Tibial artery (tissue), 4 donors: ENCODE measurements around the gene ADAMTS6.

Source experiments
- DNase-seq, 2 donors: peaks; one replicate each; pipeline ENCODE4 v3.0.0-alpha.2; 2019
- H3K27ac ChIP-seq, 2 donors: fragments of 200-600 bp; sonication (generic) in 1 of 2; 1 replicate in 1 of 2; 2 replicates in 1 of 2; pipeline ENCODE4 v1.5.1; 2018 to 2019; ENCODE audit warnings: mild to moderate bottlenecking in 1 of 2
- H3K27me3 ChIP-seq, 2 donors: fragments of 200-600 bp; sonication (generic) in 1 of 2; one replicate each; pipeline versions ENCODE4 v1.5.1 to v1.6.0; 2016 to 2019
- H3K36me3 ChIP-seq, 3 donors: fragments of 200-600 bp; sonication (generic) in 2 of 3; one replicate each; pipeline ENCODE4 v1.5.1; 2016 to 2019; ENCODE audit warnings: mild to moderate bottlenecking in 2 of 3
- H3K4me1 ChIP-seq, 4 donors: fragments of 200-600 bp; sonication (generic) in 2 of 4; 1 replicate in 3 of 4; 2 replicates in 1 of 4; pipeline ENCODE4 v1.5.1; 2016 to 2019
- H3K4me3 ChIP-seq, 2 donors: fragments of 200-600 bp; sonication (generic) in 1 of 2; 1 replicate in 1 of 2; 2 replicates in 1 of 2; pipeline ENCODE4 v1.5.1; 2018 to 2019; ENCODE audit warnings: mild to moderate bottlenecking in 2 of 2
- H3K9me3 ChIP-seq, 3 donors: fragments of 200-600 bp; sonication (generic) in 1 of 3; one replicate each; pipeline ENCODE4 v1.5.1; 2016 to 2019
- intact Hi-C: fragments of 100-400 bp; cut with DNase I; formaldehyde crosslinking; loops from one replicate; pipeline ENCODE4 v1.15.0; 2023; ENCODE audit warnings: low total_unique reads
- TF ChIP-seq, protein P1 (sequence below), 2 experiments: fragments of 200-600 bp in 1 of 2; fragments of 450-650 bp in 1 of 2; IDR thresholded peaks; one replicate each; pipeline ENCODE4 v1.5.1; 2017 to 2019; ENCODE audit warnings: antibody characterized with exemption in 2 of 2, mild to moderate bottlenecking in 1 of 2, moderate library complexity in 1 of 2

Gene ADAMTS6

DNA sequence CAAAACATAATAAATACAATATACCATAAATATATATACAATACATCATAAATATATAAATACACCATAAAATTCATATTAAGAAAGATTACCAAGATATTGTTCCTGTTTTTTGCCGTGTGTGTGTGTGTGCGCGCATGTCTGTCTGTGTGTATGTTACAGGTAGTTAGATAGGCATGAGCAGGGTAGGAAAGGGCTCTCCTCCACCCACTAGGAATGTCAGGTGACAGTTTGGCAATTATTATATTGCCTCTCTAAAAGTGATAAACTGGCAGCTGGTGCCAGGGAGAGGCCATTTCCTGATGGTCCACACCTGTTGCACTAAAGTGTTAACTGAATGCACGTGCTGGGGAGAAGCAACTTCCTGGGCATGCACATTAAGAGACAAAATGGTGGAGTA, 232.8 kb downstream of the ADAMTS6 start:
- H3K36me3 ChIP-seq, result no peaks in the 10 kb centered on the region
- TF ChIP-seq, protein P1, sequence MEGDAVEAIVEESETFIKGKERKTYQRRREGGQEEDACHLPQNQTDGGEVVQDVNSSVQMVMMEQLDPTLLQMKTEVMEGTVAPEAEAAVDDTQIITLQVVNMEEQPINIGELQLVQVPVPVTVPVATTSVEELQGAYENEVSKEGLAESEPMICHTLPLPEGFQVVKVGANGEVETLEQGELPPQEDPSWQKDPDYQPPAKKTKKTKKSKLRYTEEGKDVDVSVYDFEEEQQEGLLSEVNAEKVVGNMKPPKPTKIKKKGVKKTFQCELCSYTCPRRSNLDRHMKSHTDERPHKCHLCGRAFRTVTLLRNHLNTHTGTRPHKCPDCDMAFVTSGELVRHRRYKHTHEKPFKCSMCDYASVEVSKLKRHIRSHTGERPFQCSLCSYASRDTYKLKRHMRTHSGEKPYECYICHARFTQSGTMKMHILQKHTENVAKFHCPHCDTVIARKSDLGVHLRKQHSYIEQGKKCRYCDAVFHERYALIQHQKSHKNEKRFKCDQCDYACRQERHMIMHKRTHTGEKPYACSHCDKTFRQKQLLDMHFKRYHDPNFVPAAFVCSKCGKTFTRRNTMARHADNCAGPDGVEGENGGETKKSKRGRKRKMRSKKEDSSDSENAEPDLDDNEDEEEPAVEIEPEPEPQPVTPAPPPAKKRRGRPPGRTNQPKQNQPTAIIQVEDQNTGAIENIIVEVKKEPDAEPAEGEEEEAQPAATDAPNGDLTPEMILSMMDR (IDR thresholded peaks at IDR 0.05), result no peak
- H3K27me3 ChIP-seq, result no peaks in the 10 kb centered on the region
- no peak for DNase-seq
- intact Hi-C loops, result no loop called here
- H3K4me1 ChIP-seq, result no peaks in the 10 kb centered on the region
- no peak overlapping the region for H3K27ac ChIP-seq
- H3K4me3 ChIP-seq, result no peak overlapping the region
- H3K9me3 ChIP-seq, result no peaks in the 10 kb centered on the region

DNA sequence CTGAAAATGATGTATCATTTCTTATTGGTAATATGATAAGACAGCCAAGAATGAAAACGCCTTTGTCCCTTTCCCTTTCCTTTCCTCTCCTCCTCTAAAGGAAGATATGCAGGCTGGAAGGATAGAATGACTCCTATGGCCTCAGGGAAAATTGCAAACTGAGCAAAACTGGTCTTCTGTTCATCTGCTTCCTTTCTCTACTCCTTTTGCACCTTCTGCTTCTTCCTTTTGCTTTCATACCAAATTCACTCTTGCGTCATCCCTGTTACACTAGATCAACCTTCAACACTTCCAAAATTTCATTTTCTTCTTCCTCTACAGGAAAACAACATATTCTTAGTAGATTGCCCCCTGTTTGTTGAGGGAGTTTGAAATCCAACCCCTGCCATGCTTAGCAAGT, 234.1 kb downstream of the ADAMTS6 start:
- Histone ChIP-seq H3K4me3 (no peak overlapping the region), H3K9me3 (no peaks in the 10 kb centered on the region), H3K36me3 (no peaks in the 10 kb centered on the region), H3K4me1 (no peaks in the 10 kb centered on the region), H3K27ac (no peak overlapping the region), H3K27me3 (no peaks in the 10 kb centered on the region)
- intact Hi-C loops, result no loop called here
- TF ChIP-seq, protein P1 (IDR thresholded peaks at IDR 0.05), result no peak
- DNase-seq, result no peak

DNA sequence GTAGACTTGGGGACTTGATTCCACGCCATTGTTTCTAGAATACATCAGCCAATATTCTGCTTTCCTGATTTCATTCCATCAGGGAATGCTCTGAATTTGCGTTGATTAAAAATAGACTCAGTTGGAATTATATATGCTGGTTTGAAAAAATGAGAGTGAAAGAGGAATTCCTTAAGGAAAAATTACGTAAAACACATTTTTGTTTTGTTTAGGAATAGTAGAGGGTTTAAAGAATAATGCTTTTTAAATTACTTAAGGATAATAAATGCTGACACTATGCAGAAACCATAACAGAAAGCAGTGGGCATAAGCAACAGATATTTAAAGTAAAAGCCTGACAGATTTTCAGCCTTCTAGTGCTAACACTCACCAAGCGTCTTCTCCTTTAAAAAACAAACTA, 235.0 kb downstream of the ADAMTS6 start:
- H3K27ac ChIP-seq, result no peak overlapping the region
- no peak for DNase-seq
- H3K4me1 ChIP-seq, result no peaks in the 10 kb centered on the region
- intact Hi-C loops, result no loop called here
- H3K4me3 ChIP-seq, result no peak overlapping the region
- H3K27me3 ChIP-seq, result no peaks in the 10 kb centered on the region
- no peaks in the 10 kb centered on the region for H3K36me3 ChIP-seq
- TF ChIP-seq, protein P1 (IDR thresholded peaks at IDR 0.05), result no peak
- no peaks in the 10 kb centered on the region for H3K9me3 ChIP-seq

DNA sequence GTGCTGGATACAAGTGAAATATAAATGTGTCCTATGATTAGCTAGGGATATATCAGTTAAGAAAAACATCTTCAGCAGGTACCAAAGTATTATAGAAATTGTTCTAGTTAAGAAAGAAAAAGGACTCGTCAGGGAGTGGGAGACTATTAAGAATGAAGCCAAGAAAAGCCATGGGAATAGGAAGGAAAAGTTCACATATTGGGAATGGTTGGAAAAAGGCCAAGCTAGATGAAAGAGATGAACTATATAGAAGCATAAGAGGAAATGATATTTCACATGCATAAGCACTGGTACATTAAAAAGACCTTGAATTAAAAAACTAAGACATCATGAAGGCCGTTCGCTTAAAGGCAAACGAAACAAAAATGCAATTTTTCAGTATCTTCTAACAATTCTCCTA, 237.7 kb downstream of the ADAMTS6 start:
- no peaks in the 10 kb centered on the region for H3K4me1 ChIP-seq
- H3K27ac ChIP-seq, result no peak overlapping the region
- H3K36me3 ChIP-seq, result no peaks in the 10 kb centered on the region
- H3K27me3 ChIP-seq, result no peaks in the 10 kb centered on the region
- no peak for DNase-seq
- TF ChIP-seq, protein P1 (IDR thresholded peaks at IDR 0.05), result no peak
- intact Hi-C loops, result no loop called here
- H3K4me3 ChIP-seq, result no peak overlapping the region
- no peaks in the 10 kb centered on the region for H3K9me3 ChIP-seq

DNA sequence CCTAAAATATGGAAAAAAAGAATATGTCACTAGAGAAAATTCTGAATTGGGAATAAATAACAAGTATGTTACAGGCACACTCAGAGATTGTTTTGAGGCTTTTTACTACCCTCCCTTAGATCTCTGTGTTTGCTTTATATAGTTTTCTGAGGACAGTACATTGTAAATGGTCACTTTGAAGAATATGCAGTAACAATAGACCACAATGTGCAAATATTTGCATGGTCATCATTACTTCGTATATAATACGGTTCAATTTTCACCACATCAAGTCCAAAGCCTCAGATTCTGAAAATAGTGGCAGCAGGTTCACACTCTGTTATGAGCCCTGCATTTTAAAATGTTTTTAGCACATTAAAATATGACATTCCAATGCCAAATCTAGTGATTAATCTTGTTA, 238.6 kb downstream of the ADAMTS6 start:
- no peak overlapping the region for H3K27ac ChIP-seq
- no peaks in the 10 kb centered on the region for H3K9me3 ChIP-seq
- no peaks in the 10 kb centered on the region for H3K36me3 ChIP-seq
- intact Hi-C loops, result no loop called here
- TF ChIP-seq, protein P1 (IDR thresholded peaks at IDR 0.05), result no peak
- H3K4me1 ChIP-seq, result no peaks in the 10 kb centered on the region
- H3K27me3 ChIP-seq, result no peaks in the 10 kb centered on the region
- no peak overlapping the region for H3K4me3 ChIP-seq
- DNase-seq, result no peak

DNA sequence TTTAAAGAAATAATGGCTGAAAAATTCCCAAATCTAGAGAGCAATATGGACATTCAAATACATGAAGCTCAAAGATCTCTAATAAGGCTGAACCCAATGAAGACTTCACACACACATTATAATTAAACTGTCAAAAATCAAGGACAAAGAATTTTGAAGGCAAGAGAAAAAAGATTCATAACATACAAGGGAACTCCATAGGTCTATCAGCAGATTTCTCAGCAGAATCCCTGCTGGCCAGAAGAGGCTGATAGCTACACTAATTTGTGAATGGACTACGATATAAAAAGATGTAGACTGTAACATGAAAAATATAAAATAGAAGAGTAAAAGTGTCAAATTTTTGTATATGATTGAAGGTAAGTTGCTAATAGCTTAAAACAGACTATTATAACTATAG, 251.9 kb downstream of the ADAMTS6 start:
- Histone ChIP-seq H3K4me3 (no peak overlapping the region), H3K4me1 (no peaks in the 10 kb centered on the region), H3K27me3 (no peaks in the 10 kb centered on the region), H3K27ac (no peak overlapping the region), H3K36me3 (peaks cover 0 to 6% (median 5%) of the 10 kb centered on the region in 3 donors), H3K9me3 (peaks cover 0 to 9% (median 0%) of the 10 kb centered on the region in 3 donors)
- intact Hi-C loops, result no loop called here
- DNase-seq, result no peak
- TF ChIP-seq, protein P1 (IDR thresholded peaks at IDR 0.05), result no peak
